ENCODE results near the gene ATP6V0D1. TPM values are rescaled to one million over a fixed set of nuclear protein-coding genes. Genes with fewer than 3 reads are reported as not detected.

The ATP6V0D1 gene
- total RNA-seq, 1 experiment from 2014 or later = 43.0 TPM

- H3K27me3 Mint-ChIP-seq (ENCODE audit: low read depth) = no peaks in the 10 kb centered on the region; the same call in 1 of the 2 replicates
- WGBS (ENCODE audit: extremely low coverage, insufficient read length, low lambda C conversion rate) = no CpG with 5 or more reads among the region's 16 CpGs
- no peaks in the 10 kb centered on the region for H3K9me3 Mint-ChIP-seq
- Histone ChIP-seq H3K9me3 (ENCODE audit: control insufficient read depth, low read depth, low read length) (no peaks in the 10 kb centered on the region), H2BK12ac (ENCODE audit: insufficient read length, low read depth, low read length) (no peak overlapping the region), H3K79me2 (ENCODE audit: insufficient read depth, low read length) (no peaks in the 10 kb centered on the region; the same call in 1 of the 2 replicates), H3K4me1 (ENCODE audit: insufficient read depth, low read length) (peaks cover 4% of the 10 kb centered on the region; the same call in 1 of the 2 replicates), H3K4me2 (ENCODE audit: insufficient read depth, insufficient read length, low read length) (no peak overlapping the region), H3K23me2 (ENCODE audit: insufficient read length, low read depth, low read length, poor library complexity, severe bottlenecking) (peaks cover 11% of the 10 kb centered on the region), H2AK5ac (ENCODE audit: insufficient read length, low read length) (no peak overlapping the region), H3K27me3 (ENCODE audit: insufficient read depth, low read length) (no peaks in the 10 kb centered on the region), H3K79me1 (ENCODE audit: insufficient read depth, low read depth, low read length, poor library complexity, severe bottlenecking) (no peaks in the 10 kb centered on the region), H3K27ac (ENCODE audit: insufficient read length, low read depth, low read length) (no peak overlapping the region), H2BK15ac (ENCODE audit: low read depth, low read length) (no peak overlapping the region), H3K56ac (ENCODE audit: insufficient read length, low read depth, low read length) (no peak overlapping the region), H2AFZ (ENCODE audit: low read length) (no peak overlapping the region), H4K8ac (replicated peaks; ENCODE audit: insufficient read length, low read depth, low read length) (no peak overlapping the region), H2BK20ac (ENCODE audit: low read depth, low read length, poor library complexity, severe bottlenecking) (no peak overlapping the region), H3K4ac (ENCODE audit: low read depth, low read length) (no peak overlapping the region), H2BK120ac (ENCODE audit: low read depth, low read length, poor library complexity, severe bottlenecking) (no peak overlapping the region), H3K9ac (ENCODE audit: extremely low read depth, insufficient read length, low read length) (no peak overlapping the region), H4K5ac (ENCODE audit: insufficient read length, low read depth, low read length) (no peak overlapping the region), H4K91ac (ENCODE audit: insufficient read length, low read depth, low read length) (no peak overlapping the region), H3K23ac (ENCODE audit: insufficient read length, low read depth, low read length) (no peak overlapping the region), H4K20me1 (ENCODE audit: control insufficient read depth, insufficient read depth, insufficient read length) (no peaks in the 10 kb centered on the region), H3T11ph (ENCODE audit: low read length) (no peak overlapping the region), H3K14ac (ENCODE audit: insufficient read depth, low read length) (no peak overlapping the region), H3K18ac (ENCODE audit: insufficient read length, low read depth, low read length) (no peak overlapping the region), H2BK5ac (ENCODE audit: insufficient read length, low read length) (no peak overlapping the region)
- H3K27ac Mint-ChIP-seq = peak overlapping the region in 1 of 3 experiments; percentile 44; a peak in 1 of 7 replicates
- TF ChIP-seq CTCF (conservative IDR thresholded peaks at IDR 0.05) = peak; percentile 26; the same call in 1 of the 3 replicates
- H3K4me1 Mint-ChIP-seq = peaks cover 26 to 27% of the 10 kb centered on the region in 2 experiments
- DNase-seq = no peak
- peaks cover 10 to 35% (median 22%) of the 10 kb centered on the region in 3 experiments; a peak in 6 of 7 replicates for H3K36me3 Mint-ChIP-seq (ENCODE audit: insufficient read depth in 1 of 3, low read depth in 3 of 3)
- H3K4me3 Mint-ChIP-seq = no peak overlapping the region
These were observed 45.2 kb downstream of the ATP6V0D1 start for GRCh38 chr16:67435758-67436164.

Measured in H9 (cell line).